CD14-positive monocyte (primary cell): ENCODE measurements around the gene CDRT4. TPM values are rescaled to one million over a fixed set of nuclear protein-coding genes. Genes with fewer than 3 reads are reported as not detected.

Experiments
- DNase-seq, 3 donors: peaks; one replicate each; pipeline ENCODE4 v3.0.0-alpha.2; 2011 to 2022
- H2AFZ ChIP-seq: 2 replicates; pipeline ENCODE4 v1.6.0; 2012; ENCODE audit warnings: mild to moderate bottlenecking, low read depth, low read length, inconsistent platforms; ENCODE audit not compliant: insufficient read depth, poor library complexity, severe bottlenecking
- H3K27ac ChIP-seq, 2 donors: 1 replicate in 1 of 2; 2 replicates in 1 of 2; pipeline ENCODE4 v1.5.1; 2012 to 2013; ENCODE audit warnings: low read length in 2 of 2, control low read depth in 1 of 2, inconsistent platforms in 1 of 2, low read depth in 1 of 2, mild to moderate bottlenecking in 1 of 2
- H3K27me3 ChIP-seq, 2 donors: one replicate each; pipeline versions ENCODE4 v1.6.0 to v1.6.1; 2011 to 2013; ENCODE audit warnings: low read length in 2 of 2; ENCODE audit not compliant: control insufficient read depth in 2 of 2, insufficient read depth in 2 of 2
- H3K36me3 ChIP-seq, 2 donors: replicated peaks in 1 of 2; 1 replicate in 1 of 2; 2 replicates in 1 of 2; pipeline versions ENCODE4 v1.5.1 to v1.6.1; 2012 to 2013; ENCODE audit warnings: low read length in 2 of 2, control low read depth in 1 of 2, inconsistent platforms in 1 of 2, mild to moderate bottlenecking in 1 of 2; ENCODE audit not compliant: insufficient read depth in 2 of 2, control insufficient read depth in 1 of 2
- H3K4me1 ChIP-seq, 2 donors: 1 replicate in 1 of 2; 2 replicates in 1 of 2; pipeline versions ENCODE4 v1.5.1 to v1.6.1; 2012 to 2013; ENCODE audit warnings: low read length in 2 of 2, control low read depth in 1 of 2, inconsistent platforms in 1 of 2, mild to moderate bottlenecking in 1 of 2, moderate library complexity in 1 of 2; ENCODE audit not compliant: insufficient read depth in 2 of 2, control insufficient read depth in 1 of 2
- H3K4me2 ChIP-seq: replicated peaks from 2 replicates; pipeline ENCODE3; 2012; ENCODE audit warnings: low read length, moderate library complexity, mild to moderate bottlenecking; ENCODE audit not compliant: poor library complexity, severe bottlenecking; ENCODE audit errors: extremely low read depth
- H3K4me3 ChIP-seq, 3 experiments: fragments of 200-600 bp in 1 of 3; sonication (generic) in 1 of 3; replicated peaks in 1 of 3; 1 replicate in 2 of 3; 2 replicates in 1 of 3; pipeline ENCODE4 v1.5.1; 2011 to 2013; ENCODE audit warnings: low read length in 3 of 3, mild to moderate bottlenecking in 3 of 3, control low read depth in 2 of 3, low read depth in 2 of 3, inconsistent platforms in 1 of 3, moderate library complexity in 1 of 3
- H3K79me2 ChIP-seq: 2 replicates; pipeline ENCODE4 v1.6.0; 2012; ENCODE audit warnings: mild to moderate bottlenecking, control low read depth, inconsistent platforms, low read length, moderate library complexity; ENCODE audit not compliant: insufficient read depth
- H3K9ac ChIP-seq: 2 replicates; pipeline ENCODE4 v1.6.0; 2017; ENCODE audit warnings: low read length, mild to moderate bottlenecking; ENCODE audit not compliant: insufficient read depth, poor library complexity, severe bottlenecking
- H3K9me3 ChIP-seq, 2 donors: replicated peaks in 1 of 2; 1 replicate in 1 of 2; 2 replicates in 1 of 2; pipeline versions ENCODE4 v1.5.1 to v1.6.1; 2012 to 2013; ENCODE audit warnings: low read length in 2 of 2, control low read depth in 1 of 2; ENCODE audit not compliant: control insufficient read depth in 1 of 2, insufficient read depth in 1 of 2
- H4K20me1 ChIP-seq: 2 replicates; pipeline ENCODE4 v1.6.0; 2012; ENCODE audit warnings: mild to moderate bottlenecking, low read length, control low read depth, moderate library complexity; ENCODE audit not compliant: insufficient read depth
- H3K27ac Mint-ChIP-seq, 7 donors: one replicate each; pipeline ENCODE4 v1.8.0; 2020; ENCODE audit warnings: mild to moderate bottlenecking in 7 of 7, mixed read lengths in 7 of 7, moderate library complexity in 6 of 7, inconsistent platforms in 2 of 7
- H3K27me3 Mint-ChIP-seq, 3 donors: one replicate each; pipeline ENCODE4 v1.8.0; 2021 to 2022; ENCODE audit warnings: low read depth in 3 of 3, mild to moderate bottlenecking in 3 of 3, mixed read lengths in 3 of 3, moderate library complexity in 3 of 3, inconsistent platforms in 1 of 3
- H3K36me3 Mint-ChIP-seq, 2 donors: one replicate each; pipeline ENCODE4 v1.8.0; 2020; ENCODE audit warnings: mixed read lengths in 2 of 2, inconsistent platforms in 1 of 2, mild to moderate bottlenecking in 1 of 2
- H3K4me1 Mint-ChIP-seq: one replicate; pipeline ENCODE4 v1.8.0; 2020; ENCODE audit warnings: mild to moderate bottlenecking, mixed read lengths
- H3K4me3 Mint-ChIP-seq, 2 donors: one replicate each; pipeline ENCODE4 v1.8.0; 2020; ENCODE audit warnings: mild to moderate bottlenecking in 2 of 2, mixed read lengths in 2 of 2, moderate library complexity in 1 of 2
- H3K9me3 Mint-ChIP-seq, 7 donors: one replicate each; pipeline ENCODE4 v1.8.0; 2020 to 2022; ENCODE audit warnings: mixed read lengths in 7 of 7, mild to moderate bottlenecking in 6 of 7, moderate library complexity in 6 of 7, inconsistent platforms in 2 of 7
- CTCF ChIP-seq: fragments of 200-600 bp; IDR thresholded peaks from one replicate; pipeline ENCODE4 v1.8.0; 2022; ENCODE audit warnings: antibody characterized with exemption, mild to moderate bottlenecking
- WGBS: methylation state at CpG from one replicate; pipeline ENCODE4 v1.1.5; 2013; ENCODE audit warnings: missing lambda C conversion rate; ENCODE audit not compliant: insufficient coverage; 5-methylcytosine and 5-hydroxymethylcytosine counted together
- intact Hi-C, 2 donors: fragments of 100-400 bp; cut with micrococcal nuclease; formaldehyde crosslinking; loops; one replicate each; pipeline versions ENCODE4 v1.15.0 to v1.15.1; 2023
- polyA plus RNA-seq, 3 donors: library from polyadenylated mRNA; depleted of rRNA in 1 of 3; unstranded in 2 of 3; stranded (reverse) in 1 of 3; fragments of 300-500 nt in 2 of 3; fragments of >200 nt in 1 of 3; fragmentation: Illumina TruSeq in 2 of 3; gene quantifications; 1 replicate in 2 of 3; 2 replicates in 1 of 3; pipeline ENCODE4 v1.2.3, GENCODE V29; 2012 to 2021

Gene CDRT4
- polyA plus RNA-seq, 3 donors: 0.34 to 0.71 TPM; not detected in 1

DNA sequence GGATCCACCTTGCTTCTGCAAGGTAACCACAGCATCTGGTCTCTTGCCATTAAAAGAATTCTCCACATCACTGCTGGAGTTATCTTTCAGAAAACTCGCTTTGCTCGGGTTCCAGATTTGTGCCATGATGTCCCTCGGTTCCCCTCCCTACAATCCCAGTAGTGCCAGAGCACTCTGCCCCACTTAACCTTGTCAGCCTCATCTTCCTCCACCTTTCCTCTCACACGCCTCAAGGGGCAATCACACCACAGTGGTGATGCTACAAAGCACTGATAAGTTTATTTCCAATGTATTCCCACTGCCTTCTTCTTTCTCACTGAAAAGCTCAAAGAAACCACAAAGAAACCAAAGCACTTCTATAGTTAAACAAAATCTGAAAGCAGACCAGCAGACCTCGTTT lies 11.4 kb upstream of the CDRT4 start:
- no peaks in the 10 kb centered on the region for H3K36me3 Mint-ChIP-seq
- H2AFZ ChIP-seq: no peak overlapping the region
- TF ChIP-seq CTCF: no peak
- H3K27me3 ChIP-seq: no peaks in the 10 kb centered on the region
- no peak overlapping the region for H3K9ac ChIP-seq
- 92% methylated on average over 4 of the region's 5 CpGs for WGBS
- H3K4me3 Mint-ChIP-seq: no peak overlapping the region
- no peaks in the 10 kb centered on the region for H3K36me3 ChIP-seq
- H3K27ac ChIP-seq: no peak overlapping the region
- peaks cover 0 to 2% (median 0%) of the 10 kb centered on the region in 7 donors for H3K9me3 Mint-ChIP-seq
- H3K79me2 ChIP-seq: no peaks in the 10 kb centered on the region
- no peak overlapping the region for H3K4me2 ChIP-seq
- no peak for DNase-seq
- H3K4me1 Mint-ChIP-seq: peaks cover 2% of the 10 kb centered on the region
- no peak overlapping the region for H3K4me3 ChIP-seq
- no peaks in the 10 kb centered on the region for H3K9me3 ChIP-seq
- no peaks in the 10 kb centered on the region for H3K4me1 ChIP-seq
- H3K27me3 Mint-ChIP-seq: peaks cover 0 to 8% (median 0%) of the 10 kb centered on the region in 3 donors
- intact Hi-C loops: no loop called here
- no peak overlapping the region for H3K27ac Mint-ChIP-seq
- H4K20me1 ChIP-seq: no peaks in the 10 kb centered on the region

DNA sequence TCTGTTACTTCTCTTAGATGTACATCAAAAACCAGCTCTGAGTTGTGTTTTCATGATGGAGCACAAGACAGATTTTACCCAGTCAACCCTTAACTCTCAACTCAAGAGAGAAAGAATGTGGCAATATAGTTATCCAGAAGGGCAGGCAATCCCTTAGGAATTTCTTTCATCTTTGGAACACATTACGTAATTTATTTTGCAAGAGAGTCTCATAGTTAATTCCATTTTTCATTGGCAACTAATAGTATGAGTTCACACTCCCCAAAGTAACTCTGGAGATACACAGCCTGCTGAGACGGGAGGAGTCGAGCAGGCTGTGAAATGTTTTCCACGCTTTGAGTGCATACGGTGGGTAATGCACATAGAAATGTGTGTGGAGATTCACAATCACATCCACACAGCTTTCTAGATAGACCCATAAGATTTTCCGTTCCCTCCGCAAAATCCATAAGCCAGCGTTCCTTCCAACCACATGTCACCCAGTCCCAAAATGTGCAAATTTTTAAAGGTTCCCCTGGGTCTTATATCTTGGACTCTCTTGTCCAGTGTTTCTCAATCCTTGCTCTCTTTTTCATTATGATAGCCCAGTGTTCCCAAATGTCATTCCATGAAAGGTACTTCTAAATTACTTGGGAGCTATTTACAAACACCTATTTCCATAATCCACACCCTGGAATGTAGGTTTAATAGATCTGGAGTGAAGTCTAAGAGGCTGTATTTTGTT lies 8.4 kb upstream of the CDRT4 start:
- no peak for TF ChIP-seq CTCF

More for the DNA sequence above, 8.4 kb upstream of the CDRT4 start:
- no peaks in the 10 kb centered on the region for H3K9me3 ChIP-seq
- H3K4me3 ChIP-seq: no peak overlapping the region
- peaks cover 0 to 3% (median 0%) of the 10 kb centered on the region in 3 donors for H3K27me3 Mint-ChIP-seq
- H2AFZ ChIP-seq: no peak overlapping the region
- no peaks in the 10 kb centered on the region for H3K9me3 Mint-ChIP-seq
- no peaks in the 10 kb centered on the region for H3K4me1 Mint-ChIP-seq
- no peaks in the 10 kb centered on the region for H3K79me2 ChIP-seq
- intact Hi-C loops: no loop called here
- no peak for DNase-seq
- H4K20me1 ChIP-seq: no peaks in the 10 kb centered on the region
- no peaks in the 10 kb centered on the region for H3K4me1 ChIP-seq
- no peaks in the 10 kb centered on the region for H3K36me3 Mint-ChIP-seq
- H3K36me3 ChIP-seq: no peaks in the 10 kb centered on the region
- H3K9ac ChIP-seq: no peak overlapping the region
- no peaks in the 10 kb centered on the region for H3K27me3 ChIP-seq
- H3K27ac ChIP-seq: no peak overlapping the region
- H3K4me3 Mint-ChIP-seq: no peak overlapping the region
- WGBS: 100% methylated on average over 4 of the region's 8 CpGs
- H3K27ac Mint-ChIP-seq: no peak overlapping the region
- H3K4me2 ChIP-seq: no peak overlapping the region
